Measurements from ENCODE around the gene GUCY2D.
"Not testable (repeated sequence)": the region's sequence is repeated elsewhere in the genome, so short reads cannot be mapped to it uniquely, and the experiment has no call there.

GUCY2D gene

DNA sequence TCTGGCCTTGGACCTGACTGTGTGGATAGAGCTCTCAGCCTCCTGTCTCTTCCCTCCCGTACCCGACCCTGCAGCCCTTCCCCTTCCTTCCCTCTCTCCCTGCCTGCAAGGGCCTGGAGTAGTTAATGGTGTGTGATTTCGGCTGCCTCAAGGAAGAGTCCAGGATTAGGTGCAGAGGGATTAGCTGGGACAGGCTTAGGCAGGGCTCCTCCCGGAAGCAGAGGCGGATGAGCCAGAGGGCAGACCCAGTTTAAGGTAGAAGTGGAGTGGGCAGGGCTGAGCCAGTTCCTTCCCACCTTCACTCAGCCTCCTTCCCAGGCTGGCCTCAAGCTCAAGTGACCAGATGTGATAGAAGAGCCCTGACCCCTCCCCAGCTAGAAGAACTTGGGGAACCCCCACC, 16.8 kb downstream of the GUCY2D start:
- DNase-seq, result no peak

DNA sequence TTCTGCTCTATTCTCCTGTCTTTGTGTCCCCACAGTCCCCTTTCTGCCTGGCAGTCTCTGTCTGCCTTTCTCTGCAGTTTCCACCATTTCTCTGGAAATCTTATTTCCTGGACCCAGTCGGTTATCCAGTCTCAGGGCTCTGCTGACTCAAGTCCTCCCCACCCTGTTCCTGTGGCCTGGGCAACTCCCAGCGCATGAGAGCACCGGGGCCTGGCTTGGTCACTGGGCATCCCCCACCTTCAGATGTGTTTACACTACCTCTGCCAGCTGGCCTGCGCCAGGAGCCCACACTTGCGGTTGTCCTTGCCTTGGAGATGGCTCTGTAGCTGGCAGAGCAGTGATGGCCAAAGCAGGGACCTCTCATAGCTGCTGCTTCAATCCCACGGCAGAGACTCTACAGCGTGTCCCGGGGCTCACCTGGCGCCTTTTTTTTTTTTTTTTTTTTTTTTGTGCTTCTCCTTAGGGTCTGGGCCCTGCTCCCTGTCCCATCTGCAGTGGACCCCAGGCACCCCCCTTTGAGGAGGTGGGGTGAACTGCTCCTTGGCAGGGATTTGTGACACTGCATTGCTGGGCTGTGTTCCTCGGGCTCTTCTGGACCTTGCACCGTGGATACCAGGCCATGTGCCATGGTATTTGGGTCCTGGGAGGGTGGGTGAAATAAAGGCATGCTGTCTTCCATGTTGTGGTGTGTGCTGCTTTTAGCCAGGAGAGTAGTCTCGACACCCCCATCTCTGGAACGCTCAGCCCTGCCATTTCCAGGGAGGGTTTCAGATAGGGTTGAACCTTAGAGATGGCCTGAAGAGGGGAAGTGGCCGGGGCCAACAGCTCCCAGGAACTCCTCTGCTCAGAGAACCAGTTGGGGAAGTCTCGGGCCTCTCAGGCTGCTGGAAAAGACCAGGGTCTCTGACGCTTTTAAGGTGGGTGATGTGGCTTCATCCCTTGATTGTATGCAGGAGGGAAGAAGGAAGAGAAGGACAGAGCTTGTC, 17.5 kb downstream of the GUCY2D start:
- peak; percentile 24 for DNase-seq

DNA sequence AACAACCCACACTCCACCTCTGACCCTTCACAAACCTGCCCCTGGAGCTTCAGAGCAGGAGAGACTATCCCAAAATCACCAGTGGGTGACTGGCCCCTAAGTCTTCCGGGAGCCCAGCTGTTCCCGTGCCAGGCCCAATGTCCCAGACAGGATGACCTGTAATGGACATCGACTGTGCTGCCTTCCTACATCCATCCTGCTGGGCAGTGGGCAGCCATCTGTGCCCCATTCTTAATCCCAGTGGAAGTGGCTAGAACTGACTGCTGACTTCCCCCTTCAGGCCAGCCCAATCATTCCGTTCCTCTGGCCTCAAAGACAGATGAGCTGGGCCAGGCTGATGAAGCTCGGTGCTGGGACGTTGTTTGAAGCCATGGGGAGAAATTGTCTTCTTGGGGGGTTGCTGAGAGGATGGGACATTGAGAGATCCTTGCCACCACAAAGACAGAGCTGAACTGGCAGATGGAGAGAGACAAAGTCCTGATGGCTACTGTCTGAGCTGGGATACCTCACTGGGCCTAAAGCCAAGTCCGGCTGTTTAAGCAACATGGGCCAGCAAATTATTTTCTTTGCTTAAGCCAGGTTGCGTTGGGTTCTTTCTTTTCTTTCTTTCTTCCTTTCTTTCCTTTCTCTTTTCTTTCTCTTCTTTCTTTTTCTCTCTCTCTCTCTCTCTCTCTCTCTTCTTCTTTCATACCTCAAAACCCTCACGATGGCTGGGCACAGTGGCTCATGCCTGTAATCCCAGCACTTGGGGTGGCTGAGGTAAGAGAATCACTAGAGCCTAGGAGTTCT, 18.6 kb downstream of the GUCY2D start:
- no peak for DNase-seq

DNA sequence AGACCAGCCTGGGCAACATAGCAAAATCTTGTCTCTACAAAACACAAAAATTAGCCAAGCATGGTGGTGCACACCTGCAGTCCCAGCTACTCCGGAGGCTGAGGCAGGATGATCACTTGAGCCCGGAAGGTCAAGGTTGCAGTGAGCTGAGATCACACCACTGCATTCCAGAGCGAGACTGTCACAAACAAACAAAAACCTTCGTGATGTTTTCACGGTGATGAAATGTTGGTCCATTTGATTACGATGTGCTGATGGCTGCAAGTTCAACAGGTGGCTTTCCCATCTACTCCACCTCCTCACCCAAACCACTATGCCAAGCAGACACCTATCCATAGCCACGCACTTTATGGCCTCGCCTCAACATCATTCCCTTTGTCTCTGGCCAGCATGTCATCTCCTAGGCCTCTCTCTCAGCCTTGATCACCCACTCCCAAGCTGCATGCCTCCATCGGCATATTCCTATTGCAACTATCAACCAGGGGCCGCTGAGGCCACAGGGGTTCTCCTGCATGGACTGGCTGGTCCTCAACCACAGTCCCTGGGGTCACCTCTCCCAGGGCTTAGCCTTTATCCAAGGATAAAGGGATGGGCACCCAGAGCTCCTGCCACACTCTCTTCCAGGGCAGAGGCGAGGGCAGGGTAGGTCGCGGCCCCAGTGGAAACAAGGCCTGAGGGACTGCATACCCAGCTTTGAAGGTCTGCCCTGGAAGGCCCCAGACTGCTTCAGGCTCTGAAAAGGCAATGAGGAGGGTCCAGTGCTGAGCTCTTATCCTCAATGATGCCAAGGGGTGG, 19.3 kb downstream of the GUCY2D start:
- DNase-seq, result no peak

DNA sequence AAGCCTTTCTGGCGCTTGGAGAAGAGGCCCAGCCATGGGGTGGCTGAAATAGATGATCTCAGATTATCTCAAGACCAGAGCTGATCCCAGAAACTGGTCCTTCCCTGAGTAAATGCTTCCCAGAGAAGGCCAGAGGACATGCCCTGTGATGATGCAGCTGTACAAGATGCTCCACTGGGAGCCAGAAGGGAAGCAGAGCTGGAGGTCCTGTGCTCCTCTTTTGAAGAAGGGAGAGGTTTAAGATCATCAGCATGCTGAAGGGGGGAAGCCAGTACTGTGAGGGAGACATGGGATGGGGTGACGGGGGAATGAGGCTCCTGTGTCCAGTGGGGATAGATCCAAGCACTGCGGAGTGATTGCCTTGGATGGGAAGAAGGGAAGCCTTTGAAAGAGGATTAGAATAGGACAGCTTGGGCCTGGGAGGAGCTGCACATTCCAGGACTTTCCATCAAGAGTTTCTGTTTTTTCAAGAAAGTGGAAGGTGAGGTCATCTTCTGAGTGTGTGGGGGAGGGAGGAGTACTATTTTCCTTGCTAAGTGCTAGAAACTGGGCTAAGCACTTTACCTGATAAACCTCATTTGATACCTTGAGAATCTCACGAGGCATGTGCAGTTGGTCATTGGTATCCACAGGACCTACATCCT, 20.1 kb downstream of the GUCY2D start:
- no peak for DNase-seq

DNA sequence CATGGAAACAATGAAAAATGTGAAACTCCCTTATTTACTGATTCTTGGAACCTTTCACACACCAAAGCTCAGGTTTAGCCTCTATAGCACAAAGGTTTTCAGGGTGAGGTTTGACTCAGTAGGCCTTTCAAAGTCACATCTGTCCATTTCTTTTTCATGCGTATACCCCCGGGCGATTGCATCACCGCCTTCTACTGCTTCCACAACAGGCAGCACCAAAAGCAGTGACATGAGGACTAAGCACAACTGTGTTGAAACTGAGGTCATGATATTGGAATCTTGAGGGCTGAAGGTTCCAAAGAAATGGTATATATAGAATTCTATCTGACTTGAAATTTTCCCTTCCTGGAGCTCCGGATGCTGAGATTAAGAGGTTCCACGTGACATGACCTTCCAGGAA, 21.7 kb downstream of the GUCY2D start:
- DNase-seq, result not testable (repeated sequence)

DNA sequence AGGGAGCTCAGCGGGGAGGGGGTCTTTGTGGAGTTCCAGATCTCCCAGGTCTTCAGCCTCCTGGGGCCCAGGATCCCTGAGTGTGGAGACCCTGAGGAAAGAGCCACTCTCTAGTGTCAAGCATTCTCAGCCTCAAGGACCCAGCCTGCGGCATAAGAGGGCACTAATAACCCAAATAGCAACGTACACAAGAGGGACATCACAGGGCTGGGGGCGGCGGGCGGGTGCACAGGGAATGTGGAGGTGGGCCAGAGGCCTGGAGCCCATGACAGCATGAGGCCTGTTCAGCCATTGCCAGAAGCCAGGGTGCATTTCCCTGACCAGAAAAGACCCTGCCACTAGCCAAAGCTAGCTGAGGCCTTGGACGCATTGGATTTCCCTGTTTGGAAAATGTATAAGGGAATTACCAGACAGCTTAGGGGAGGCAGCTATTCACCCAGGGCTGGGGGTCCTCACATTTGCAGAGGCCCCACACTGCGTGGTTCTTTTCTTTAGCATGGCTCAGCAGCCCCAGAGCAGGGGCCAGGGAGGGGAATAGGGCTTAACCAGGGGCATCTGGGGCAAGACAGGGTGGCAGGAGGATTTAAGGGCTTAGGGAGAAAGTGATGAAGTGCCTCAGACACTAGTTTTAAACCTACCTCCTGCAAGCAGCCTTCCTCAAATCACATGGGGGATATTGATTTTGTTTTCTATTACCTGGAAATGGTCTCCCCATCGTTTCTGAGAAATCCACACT, 22.9 kb downstream of the GUCY2D start:
- no peak for DNase-seq

DNA sequence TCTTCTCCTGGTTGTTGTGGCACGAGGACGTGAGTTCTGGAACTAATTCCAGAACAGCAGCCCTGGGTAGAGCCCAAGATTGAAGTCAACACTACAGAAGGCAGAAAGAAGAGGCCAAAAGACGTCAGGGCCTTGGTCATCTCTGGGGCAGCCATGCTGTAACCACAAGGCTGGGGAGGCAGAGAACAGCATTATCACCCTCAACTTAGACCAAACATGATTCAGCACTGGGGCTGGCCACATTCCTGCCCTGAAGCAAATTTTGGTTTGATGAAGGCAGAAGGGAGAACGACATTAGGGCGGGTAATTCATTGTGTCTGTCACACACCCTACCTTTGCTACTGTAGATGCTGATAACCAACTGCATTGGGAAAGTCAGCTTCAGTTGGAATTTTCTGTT, 26.7 kb downstream of the GUCY2D start:
- DNase-seq, result no peak

DNA sequence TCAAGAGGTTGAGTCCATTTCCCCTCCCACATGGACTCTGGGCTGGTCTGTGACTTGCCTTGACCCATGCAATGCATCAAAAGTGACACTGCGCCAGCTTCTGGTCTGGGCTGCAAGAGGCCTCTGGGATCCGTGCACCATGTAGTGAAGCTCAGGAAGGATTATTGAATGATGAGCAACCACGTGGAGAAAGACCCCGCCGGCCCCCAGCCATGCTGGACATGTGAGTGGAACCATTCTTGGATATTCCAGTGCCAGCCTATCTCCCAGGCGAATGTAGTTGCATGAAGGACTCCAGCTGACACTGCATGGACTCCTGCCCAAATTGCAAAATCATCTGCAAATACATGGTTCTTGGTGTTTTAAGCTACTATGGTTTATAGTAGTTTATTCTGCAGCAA, 28.8 kb downstream of the GUCY2D start:
- DNase-seq, result no peak

DNA sequence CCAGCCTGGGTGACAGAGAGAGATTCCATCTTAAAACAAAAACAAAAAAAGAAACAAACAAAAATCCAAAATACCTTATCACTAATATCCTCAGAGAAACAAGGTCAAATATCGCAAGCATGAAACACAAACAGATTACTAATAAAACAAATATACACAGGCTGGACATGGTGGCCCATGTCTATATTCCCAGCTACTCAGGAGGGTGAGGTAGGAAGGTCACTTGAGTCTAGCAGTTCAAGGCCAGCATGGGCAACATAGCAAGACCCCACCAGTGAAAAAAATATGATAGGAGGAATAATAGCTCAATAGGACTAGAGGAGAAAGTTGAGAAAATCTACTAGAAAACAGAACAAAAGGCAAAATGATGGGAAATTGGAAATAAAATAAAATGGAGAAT, 29.5 kb downstream of the GUCY2D start:
- no peak for DNase-seq

DNA sequence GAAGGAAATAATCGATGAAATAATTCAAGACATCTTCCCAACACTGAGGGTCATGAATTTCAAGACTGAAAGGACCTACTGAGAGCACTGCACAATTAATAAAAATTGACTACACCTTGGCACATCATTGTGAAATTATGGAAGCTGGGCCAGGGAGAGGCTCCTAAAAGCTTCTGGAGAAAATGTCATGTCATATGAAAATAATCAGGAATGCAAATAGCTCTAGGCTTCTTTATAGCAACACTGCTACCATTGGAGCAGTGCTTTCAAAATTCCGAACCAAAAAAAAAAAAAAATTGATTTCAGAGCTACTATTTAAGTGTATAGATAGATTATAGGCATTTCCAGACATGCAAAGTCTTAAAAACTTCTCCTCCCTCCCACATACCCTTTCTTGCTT, 30.0 kb downstream of the GUCY2D start:
- DNase-seq, result no peak

DNA sequence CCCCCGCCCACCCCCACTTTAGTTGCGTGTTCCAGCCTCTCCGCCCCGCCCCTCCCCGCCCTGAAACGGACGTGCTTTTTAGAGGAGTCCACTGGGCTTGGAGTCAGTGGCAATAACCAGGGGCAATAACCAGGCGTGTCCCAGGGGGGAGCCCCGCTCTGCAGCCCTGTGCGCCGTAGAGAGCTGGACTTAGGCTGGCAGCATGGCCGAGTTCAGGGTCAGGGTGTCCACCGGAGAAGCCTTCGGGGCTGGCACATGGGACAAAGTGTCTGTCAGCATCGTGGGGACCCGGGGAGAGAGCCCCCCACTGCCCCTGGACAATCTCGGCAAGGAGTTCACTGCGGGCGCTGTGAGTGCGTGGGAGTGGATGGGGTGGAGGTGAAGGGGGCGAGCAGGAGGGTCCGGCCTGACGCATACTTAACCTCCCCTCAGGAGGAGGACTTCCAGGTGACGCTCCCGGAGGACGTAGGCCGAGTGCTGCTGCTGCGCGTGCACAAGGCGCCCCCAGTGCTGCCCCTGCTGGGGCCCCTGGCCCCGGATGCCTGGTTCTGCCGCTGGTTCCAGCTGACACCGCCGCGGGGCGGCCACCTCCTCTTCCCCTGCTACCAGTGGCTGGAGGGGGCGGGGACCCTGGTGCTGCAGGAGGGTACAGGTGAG, 36.7 kb downstream of the GUCY2D start, which contains the start of gene ALOX15B:
Gene ALOX15B, plus strand, starts transcription at position 106 of the 657 bp plus-strand sequence. Its CDS starts 97 bp downstream, at position 203.
- DNase-seq, result no peak

DNA sequence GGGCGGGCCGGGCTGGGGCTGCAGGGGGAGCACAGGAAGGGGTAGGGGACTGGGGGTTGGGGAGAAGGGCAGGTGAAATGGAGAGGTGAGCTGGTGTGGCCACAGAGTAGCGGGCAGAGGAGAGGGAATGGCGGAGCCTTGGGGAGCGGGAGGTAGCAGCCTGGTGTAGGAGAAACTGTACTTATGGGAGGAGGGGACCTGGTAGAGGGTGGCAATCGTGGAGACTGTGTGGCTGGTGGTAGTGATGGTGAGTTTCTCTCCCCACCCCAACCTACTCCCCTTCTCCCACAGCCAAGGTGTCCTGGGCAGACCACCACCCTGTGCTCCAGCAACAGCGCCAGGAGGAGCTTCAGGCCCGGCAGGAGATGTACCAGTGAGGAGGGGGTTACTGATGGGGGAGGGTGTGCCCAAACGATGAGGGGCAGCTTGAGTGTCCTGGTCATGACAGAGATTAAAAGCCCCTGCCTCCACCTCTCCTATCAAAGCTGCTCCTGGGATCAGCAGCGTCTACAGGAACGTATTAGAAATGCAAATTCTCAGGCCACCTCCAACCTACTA, 37.3 kb downstream of the GUCY2D start:
- no peak for DNase-seq

DNA sequence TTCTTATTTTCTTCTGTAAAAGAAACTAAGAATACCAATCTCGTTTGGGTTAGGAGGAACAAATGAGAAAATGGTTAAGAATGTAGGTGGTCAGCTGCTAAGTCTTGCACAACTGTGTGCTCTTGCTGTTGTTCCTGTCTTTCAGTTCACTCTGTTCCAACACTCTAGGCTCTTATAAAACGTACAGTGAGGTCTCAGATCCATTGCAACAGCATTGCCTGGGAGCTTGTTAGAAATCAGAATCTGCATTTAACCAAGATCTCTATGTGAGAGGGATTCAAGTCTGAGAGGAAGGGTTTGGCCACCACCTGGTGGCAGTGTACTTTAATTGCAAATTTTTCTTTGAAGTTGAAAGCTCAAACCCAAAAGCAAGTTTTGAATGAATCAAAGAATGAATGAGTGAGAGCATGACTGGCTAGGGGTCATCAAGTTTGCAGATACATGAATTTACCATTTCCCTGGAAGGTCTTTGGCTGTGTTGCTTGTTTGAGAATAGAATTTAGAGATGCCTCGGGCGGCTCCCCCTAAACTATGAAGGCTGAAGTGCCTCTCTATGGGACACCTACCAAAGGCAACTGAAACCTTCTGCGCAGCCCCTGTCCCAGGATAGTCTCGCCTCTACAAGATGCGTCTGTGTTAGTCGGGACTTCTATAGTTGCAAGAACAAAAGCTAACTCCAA, 39.0 kb downstream of the GUCY2D start:
- DNase-seq, result peak; percentile 68

DNA sequence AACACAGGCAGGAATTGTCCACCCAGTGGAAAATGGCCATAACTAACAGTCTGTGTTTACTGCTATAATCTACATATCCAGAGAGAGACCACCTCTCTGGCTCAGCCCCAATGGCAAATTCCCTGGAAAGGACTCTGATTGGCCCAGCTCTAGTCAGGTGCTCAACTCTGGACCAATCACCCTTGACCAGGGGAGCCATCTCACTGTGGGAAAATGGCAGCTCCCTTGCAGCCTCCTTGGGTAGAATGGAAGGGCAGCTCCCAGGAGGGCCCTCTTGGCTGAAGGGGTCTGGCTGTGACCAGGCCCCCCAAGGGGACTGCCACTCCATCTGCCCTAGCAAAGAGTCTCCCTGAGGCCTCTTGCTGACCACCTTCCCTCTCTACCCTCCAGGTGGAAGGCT, 39.6 kb downstream of the GUCY2D start:
- DNase-seq, result no peak

DNA sequence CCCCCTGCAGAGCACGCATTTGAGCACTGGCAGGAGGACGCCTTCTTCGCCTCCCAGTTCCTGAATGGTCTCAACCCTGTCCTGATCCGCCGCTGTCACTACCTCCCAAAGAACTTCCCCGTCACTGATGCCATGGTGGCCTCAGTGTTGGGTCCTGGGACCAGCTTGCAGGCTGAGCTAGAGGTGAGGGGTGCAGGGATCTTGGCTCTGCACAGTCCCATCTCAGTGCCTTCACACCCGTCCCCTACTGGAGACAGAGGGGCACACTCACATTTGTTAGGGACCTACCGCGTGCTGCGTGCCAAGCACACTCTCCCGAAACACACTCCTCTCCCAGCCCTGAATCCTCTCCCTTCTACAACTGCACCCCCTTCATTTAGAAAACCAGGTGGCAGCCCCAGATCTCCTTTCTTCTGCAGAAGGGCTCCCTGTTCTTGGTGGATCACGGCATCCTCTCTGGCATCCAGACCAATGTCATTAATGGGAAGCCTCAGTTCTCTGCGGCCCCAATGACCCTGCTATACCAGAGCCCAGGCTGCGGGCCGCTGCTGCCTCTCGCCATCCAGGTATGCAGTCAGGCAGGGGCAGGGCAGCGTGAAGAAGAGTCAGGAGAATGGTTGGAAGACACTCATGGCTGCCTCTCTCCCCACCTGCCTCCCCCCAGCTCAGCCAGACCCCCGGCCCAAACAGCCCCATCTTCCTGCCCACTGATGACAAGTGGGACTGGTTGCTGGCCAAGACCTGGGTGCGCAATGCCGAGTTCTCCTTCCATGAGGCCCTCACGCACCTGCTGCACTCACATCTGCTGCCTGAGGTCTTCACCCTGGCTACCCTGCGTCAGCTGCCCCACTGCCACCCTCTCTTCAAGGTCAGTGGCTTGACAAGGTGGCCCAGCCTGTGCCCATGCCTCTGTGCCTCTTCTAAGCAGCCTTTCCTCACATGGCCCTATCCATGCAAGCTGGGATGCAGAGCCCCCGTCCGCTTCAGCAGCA, 42.7 kb downstream of the GUCY2D start:
- no peak for DNase-seq

DNA sequence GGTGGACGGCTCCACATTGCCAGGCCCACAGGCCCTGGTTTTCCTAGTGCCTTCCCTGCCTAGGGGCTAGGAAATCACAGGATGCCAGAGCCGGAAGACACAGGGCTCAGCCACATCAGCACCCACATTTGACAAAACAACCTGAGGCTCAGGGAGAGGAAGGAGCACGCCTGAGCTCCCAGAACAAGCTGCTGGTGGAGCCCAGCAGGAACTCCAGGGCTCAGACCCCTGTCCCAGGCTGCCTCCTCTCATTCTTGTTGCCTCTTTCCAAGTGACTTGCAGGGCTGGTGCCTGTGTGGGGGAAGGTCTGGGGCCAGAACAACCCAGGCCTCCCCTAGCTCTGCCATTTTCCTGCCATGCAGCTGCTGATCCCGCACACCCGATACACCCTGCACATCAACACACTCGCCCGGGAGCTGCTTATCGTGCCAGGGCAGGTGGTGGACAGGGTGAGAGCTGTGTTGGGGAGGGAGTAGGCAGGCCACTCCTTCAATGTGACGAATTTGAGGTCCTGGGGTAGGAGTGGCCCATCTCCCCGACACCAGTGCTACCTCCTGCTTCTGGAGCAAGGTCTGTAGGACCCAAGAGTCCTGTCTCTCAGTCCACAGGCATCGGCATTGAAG, 44.0 kb downstream of the GUCY2D start:
- no peak for DNase-seq

Measured in activated CD4-positive, alpha-beta T cell treated with anti-CD3 and anti-CD28 coated beads for 48 hours (primary cell).